Measurements from ENCODE around the gene SPDL1.

- TF ChIP-seq CTCF (IDR thresholded peaks at IDR 0.05; ENCODE audit: low read depth, low read length, missing input control) (no peak), YY1 (IDR thresholded peaks at IDR 0.05) (no peak)
Measured at GRCh38 chr5:169571355-169571754, 12.2 kb upstream of the SPDL1 start.

Data from liver (tissue), 2 donors.